Central memory CD4-positive, alpha-beta T cell (primary cell): ENCODE data around the gene CPEB1.
A peak's percentile ranks its signal among the peaks of the same experiment; 100 is the strongest.
"Not testable (repeated sequence)": the region's sequence is repeated elsewhere in the genome, so short reads cannot be mapped to it uniquely, and the experiment has no call there.

Experiments used
- DNase-seq: peaks from one replicate; pipeline ENCODE4 v3.0.0; 2022

Gene CPEB1

GRCh38 chr15:82543160-82543559 is 104.0 kb downstream of the CPEB1 start:
- DNase-seq = no peak

- no peak for DNase-seq
Measured at GRCh38 chr15:82540984-82541431, 106.2 kb downstream of the CPEB1 start.

- DNase-seq = peak; percentile 98
Measured at GRCh38 chr15:82540055-82540983, 106.8 kb downstream of the CPEB1 start, which contains the start of gene RPS17. Gene RPS17, minus strand, starts transcription at chr15:82540457. Its CDS starts 29 bp downstream, at chr15:82540428.

- no peak for DNase-seq
Measured at GRCh38 chr15:82539691-82540054, 107.5 kb downstream of the CPEB1 start.

GRCh38 chr15:82538961-82539690 is 108.0 kb downstream of the CPEB1 start:
- no peak for DNase-seq

- DNase-seq = no peak
Measured at GRCh38 chr15:82537351-82537908, 109.7 kb downstream of the CPEB1 start.

- DNase-seq = no peak
Measured at GRCh38 chr15:82536409-82537350, 110.5 kb downstream of the CPEB1 start.

- no peak for DNase-seq
Measured at GRCh38 chr15:82535566-82536408, 111.4 kb downstream of the CPEB1 start.

- DNase-seq = not testable (repeated sequence)
Measured at GRCh38 chr15:82535151-82535550, 112.0 kb downstream of the CPEB1 start.

- not testable (repeated sequence) for DNase-seq
Measured at GRCh38 chr15:82534457-82534861, 112.7 kb downstream of the CPEB1 start.

GRCh38 chr15:82533801-82534200 is 113.4 kb downstream of the CPEB1 start:
- no peak for DNase-seq

GRCh38 chr15:82532991-82533481 is 114.1 kb downstream of the CPEB1 start:
- DNase-seq = no peak

- no peak for DNase-seq
Measured at GRCh38 chr15:82532383-82532990, 114.7 kb downstream of the CPEB1 start.

GRCh38 chr15:82531496-82532382 is 115.4 kb downstream of the CPEB1 start:
- no peak for DNase-seq

- DNase-seq = peak; percentile 70
Measured at GRCh38 chr15:82530606-82531379, 116.4 kb downstream of the CPEB1 start.

- DNase-seq = no peak
Measured at GRCh38 chr15:82530006-82530405, 117.2 kb downstream of the CPEB1 start.

GRCh38 chr15:82513587-82513986 is 133.6 kb downstream of the CPEB1 start:
- DNase-seq = not testable (repeated sequence)

- not testable (repeated sequence) for DNase-seq
Measured at GRCh38 chr15:82507693-82508092, 139.5 kb downstream of the CPEB1 start.

GRCh38 chr15:82507087-82507486 is 140.1 kb downstream of the CPEB1 start:
- DNase-seq = not testable (repeated sequence)
